SW 1271 (cell line): Measurements from ENCODE around the gene KEL.
A peak's percentile ranks its signal among the peaks of the same experiment; 100 is the strongest.

Experiments
- DNase-seq, 2 experiments: peaks; one replicate each; lab custom pipeline; 2025; lab: John Stamatoyannopoulos, UW

Gene KEL

GRCh38 chr7:142930126-142930730, 31.9 kb downstream of the KEL start:
- DNase-seq = no peak

- no peak for DNase-seq
Measured at GRCh38 chr7:142927949-142928348, 34.2 kb downstream of the KEL start.

- no peak for DNase-seq
Measured at GRCh38 chr7:142927085-142927745, 34.9 kb downstream of the KEL start.

- DNase-seq = no peak
Measured at GRCh38 chr7:142925413-142925812, 36.8 kb downstream of the KEL start.

GRCh38 chr7:142923391-142923790, 38.8 kb downstream of the KEL start:
- DNase-seq = no peak

- no peak for DNase-seq
Measured at GRCh38 chr7:142919656-142920055, 42.5 kb downstream of the KEL start.

GRCh38 chr7:142918901-142919300, 43.3 kb downstream of the KEL start:
- DNase-seq = no peak

- no peak for DNase-seq
Measured at GRCh38 chr7:142917447-142917846, 44.7 kb downstream of the KEL start.

GRCh38 chr7:142916508-142916907, 45.7 kb downstream of the KEL start:
- DNase-seq = no peak

GRCh38 chr7:142915315-142915714, 46.8 kb downstream of the KEL start:
- DNase-seq = no peak

- DNase-seq = no peak
Measured at GRCh38 chr7:142914121-142914520, 48.0 kb downstream of the KEL start.

- DNase-seq = no peak
Measured at GRCh38 chr7:142913566-142913965, 48.6 kb downstream of the KEL start.

GRCh38 chr7:142913051-142913450, 49.1 kb downstream of the KEL start:
- DNase-seq = no peak

- DNase-seq = no peak
Measured at GRCh38 chr7:142910481-142910880, 51.7 kb downstream of the KEL start.

GRCh38 chr7:142910031-142910433, 52.1 kb downstream of the KEL start:
- DNase-seq = no peak

GRCh38 chr7:142908921-142909890, 53.0 kb downstream of the KEL start:
- DNase-seq = peak in 1 of 2 experiments; percentile 19

- DNase-seq = no peak
Measured at GRCh38 chr7:142908290-142908689, 53.9 kb downstream of the KEL start.

GRCh38 chr7:142906643-142907042, 55.5 kb downstream of the KEL start:
- DNase-seq = no peak

GRCh38 chr7:142905759-142906158, 56.4 kb downstream of the KEL start:
- no peak for DNase-seq

- no peak for DNase-seq
Measured at GRCh38 chr7:142904128-142904527, 58.0 kb downstream of the KEL start.

GRCh38 chr7:142901426-142902259, 60.5 kb downstream of the KEL start:
- DNase-seq = no peak

GRCh38 chr7:142899661-142900060, 62.5 kb downstream of the KEL start:
- no peak for DNase-seq
